ENCODE data around the gene CSNK1D. TPM values are rescaled to one million over a fixed set of nuclear protein-coding genes. Genes with fewer than 3 reads are reported as not detected.

The CSNK1D gene
- total and polyA plus RNA-seq, 3 donors from 2014 or later, result 137 to 179 (median 178) TPM

- WGBS, 2 donors, result 94% methylated on average over 15 of the region's 15 CpGs; no CpG with 5 or more reads in 1 of the 2 donors
- DNase-seq, result no peak
Measured at GRCh38 chr17:82226146-82226808, 47.2 kb downstream of the CSNK1D start.

GRCh38 chr17:82225368-82226029 is 48.0 kb downstream of the CSNK1D start:
- peaks cover 15% of the 10 kb centered on the region for H3K4me1 ChIP-seq
- no peaks in the 10 kb centered on the region for H3K27me3 ChIP-seq
- intact Hi-C loops (cut with DNase I; ENCODE audit: low total_unique reads), result no loop called here
- no peak overlapping the region for H3K27ac ChIP-seq
- no peak for TF ChIP-seq CTCF (IDR thresholded peaks at IDR 0.05)
- TF ChIP-seq POLR2A (IDR thresholded peaks at IDR 0.05), result no peak
- 78 to 85% methylated on average over 9 to 24 of the region's 24 CpGs for WGBS, 2 donors
- no peak for DNase-seq
- no peak overlapping the region for H3K4me3 ChIP-seq
- no peaks in the 10 kb centered on the region for H3K9me3 ChIP-seq
- no peaks in the 10 kb centered on the region for H3K36me3 ChIP-seq (ENCODE audit: low read depth, missing control alignments)

More at GRCh38 chr17:82226146-82226808, 47.2 kb downstream of the CSNK1D start:
- no peaks in the 10 kb centered on the region for H3K9me3 ChIP-seq
- no peaks in the 10 kb centered on the region for H3K27me3 ChIP-seq
- no peak overlapping the region for H3K27ac ChIP-seq
- intact Hi-C loops (cut with DNase I; ENCODE audit: low total_unique reads), result no loop called here
- no peak for TF ChIP-seq CTCF (IDR thresholded peaks at IDR 0.05)
- TF ChIP-seq POLR2A (IDR thresholded peaks at IDR 0.05), result no peak
- no peaks in the 10 kb centered on the region for H3K36me3 ChIP-seq (ENCODE audit: low read depth, missing control alignments)
- H3K4me1 ChIP-seq, result peaks cover 19% of the 10 kb centered on the region
- H3K4me3 ChIP-seq, result no peak overlapping the region

- no peak for DNase-seq
- peaks cover 8% of the 10 kb centered on the region for H3K4me1 ChIP-seq
- intact Hi-C loops (cut with DNase I; ENCODE audit: low total_unique reads), result no loop called here
- 81 to 83% methylated on average over 8 of the region's 8 CpGs for WGBS, 2 donors
- H3K27ac ChIP-seq, result no peak overlapping the region
- no peaks in the 10 kb centered on the region for H3K9me3 ChIP-seq
- H3K36me3 ChIP-seq (ENCODE audit: low read depth, missing control alignments), result no peaks in the 10 kb centered on the region
- TF ChIP-seq POLR2A (IDR thresholded peaks at IDR 0.05) (no peak), CTCF (IDR thresholded peaks at IDR 0.05) (no peak)
- H3K27me3 ChIP-seq, result no peaks in the 10 kb centered on the region
- no peak overlapping the region for H3K4me3 ChIP-seq
Measured at GRCh38 chr17:82224666-82225065, 48.8 kb downstream of the CSNK1D start.

GRCh38 chr17:82223517-82223916 is 50.0 kb downstream of the CSNK1D start:
- H3K36me3 ChIP-seq (ENCODE audit: low read depth, missing control alignments), result no peaks in the 10 kb centered on the region
- H3K9me3 ChIP-seq, result no peaks in the 10 kb centered on the region
- DNase-seq, result no peak
- no peak overlapping the region for H3K4me3 ChIP-seq
- WGBS, 2 donors, result 80 to 84% methylated on average over 4 to 5 of the region's 5 CpGs
- H3K27me3 ChIP-seq, result no peaks in the 10 kb centered on the region
- no peak overlapping the region for H3K27ac ChIP-seq
- TF ChIP-seq POLR2A (IDR thresholded peaks at IDR 0.05), result no peak
- no peak for TF ChIP-seq CTCF (IDR thresholded peaks at IDR 0.05)
- H3K4me1 ChIP-seq, result peaks cover 5% of the 10 kb centered on the region
- intact Hi-C loops (cut with DNase I; ENCODE audit: low total_unique reads), result no loop called here

Measured in testis (tissue), 3 donors.